ENCODE results near the gene PCDH15.

Gene PCDH15

GRCh38 chr10:54065106-54065505 lies 735.9 kb downstream of the PCDH15 start:
- Histone ChIP-seq H3K4me1 (ENCODE audit: control insufficient read depth in 1 of 2, insufficient read depth in 1 of 2, low read depth in 1 of 2, low read length in 1 of 2) (no peaks in the 10 kb centered on the region), H3K27me3 (no peaks in the 10 kb centered on the region), H3K9me3 (no peaks in the 10 kb centered on the region), H3K4me3 (ENCODE audit: low read depth in 1 of 2, low read length in 1 of 2) (no peak overlapping the region), H3K36me3 (no peaks in the 10 kb centered on the region), H3K27ac (no peak overlapping the region)
- no peak for TF ChIP-seq CTCF (IDR thresholded peaks at IDR 0.05)

DNA sequence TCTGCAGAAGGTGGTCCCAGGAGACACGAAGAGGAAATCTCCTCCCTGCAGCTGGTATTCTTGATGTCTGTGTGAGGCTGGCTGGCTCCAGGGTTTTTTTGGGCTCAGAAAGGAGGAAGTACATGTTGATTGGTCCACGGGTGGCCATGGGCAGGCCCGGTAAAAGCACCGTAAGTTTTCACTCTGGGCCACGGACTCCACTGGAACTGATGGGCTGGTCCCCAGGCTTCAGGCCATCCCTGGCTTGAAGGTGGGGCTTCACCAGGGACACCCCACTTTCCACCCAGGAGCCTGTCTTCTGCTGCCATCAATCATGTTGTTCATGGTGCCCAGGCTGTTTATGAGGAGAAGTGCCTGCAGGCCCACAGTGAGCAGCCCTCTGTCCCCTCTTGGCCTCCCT lies 736.8 kb downstream of the PCDH15 start:
- no peak for TF ChIP-seq CTCF (IDR thresholded peaks at IDR 0.05)
- H3K27me3 ChIP-seq: no peaks in the 10 kb centered on the region
- H3K4me1 ChIP-seq (ENCODE audit: control insufficient read depth in 1 of 2, insufficient read depth in 1 of 2, low read depth in 1 of 2, low read length in 1 of 2): no peaks in the 10 kb centered on the region
- H3K9me3 ChIP-seq: no peaks in the 10 kb centered on the region
- no peak overlapping the region for H3K27ac ChIP-seq
- H3K36me3 ChIP-seq: no peaks in the 10 kb centered on the region
- no peak overlapping the region for H3K4me3 ChIP-seq (ENCODE audit: low read depth in 1 of 2, low read length in 1 of 2)

- no peaks in the 10 kb centered on the region for H3K4me1 ChIP-seq (ENCODE audit: control insufficient read depth in 1 of 2, insufficient read depth in 1 of 2, low read depth in 1 of 2, low read length in 1 of 2)
- no peak overlapping the region for H3K4me3 ChIP-seq (ENCODE audit: low read depth in 1 of 2, low read length in 1 of 2)
- H3K9me3 ChIP-seq: no peaks in the 10 kb centered on the region
- H3K36me3 ChIP-seq: no peaks in the 10 kb centered on the region
- no peaks in the 10 kb centered on the region for H3K27me3 ChIP-seq
- no peak overlapping the region for H3K27ac ChIP-seq
- TF ChIP-seq CTCF (IDR thresholded peaks at IDR 0.05): no peak
Measured at GRCh38 chr10:54063514-54063913, 737.5 kb downstream of the PCDH15 start.

DNA sequence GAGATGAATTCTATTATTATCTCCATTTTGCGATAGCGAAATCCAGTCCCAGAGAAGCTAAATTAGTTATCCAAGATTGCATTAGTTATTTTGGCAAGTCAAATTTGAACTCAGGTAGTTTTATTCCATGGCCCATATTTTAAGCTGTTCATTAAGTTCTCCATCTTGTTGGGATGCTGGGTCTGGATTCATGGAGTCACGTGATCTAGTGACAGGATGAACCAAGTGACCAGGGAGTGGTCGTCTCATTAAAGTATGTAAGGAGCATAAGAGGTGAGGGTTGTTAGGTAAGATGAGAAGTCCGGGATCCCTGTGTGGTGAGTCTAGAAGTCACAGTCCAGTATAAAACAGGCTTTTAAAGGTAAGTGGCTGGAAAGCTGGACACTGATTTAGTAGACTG lies 740.5 kb downstream of the PCDH15 start:
- no peaks in the 10 kb centered on the region for H3K9me3 ChIP-seq
- no peak for TF ChIP-seq CTCF (IDR thresholded peaks at IDR 0.05)
- H3K27me3 ChIP-seq: no peaks in the 10 kb centered on the region
- H3K4me1 ChIP-seq (ENCODE audit: control insufficient read depth in 1 of 2, insufficient read depth in 1 of 2, low read depth in 1 of 2, low read length in 1 of 2): no peaks in the 10 kb centered on the region
- no peaks in the 10 kb centered on the region for H3K36me3 ChIP-seq
- no peak overlapping the region for H3K27ac ChIP-seq
- H3K4me3 ChIP-seq (ENCODE audit: low read depth in 1 of 2, low read length in 1 of 2): no peak overlapping the region

DNA sequence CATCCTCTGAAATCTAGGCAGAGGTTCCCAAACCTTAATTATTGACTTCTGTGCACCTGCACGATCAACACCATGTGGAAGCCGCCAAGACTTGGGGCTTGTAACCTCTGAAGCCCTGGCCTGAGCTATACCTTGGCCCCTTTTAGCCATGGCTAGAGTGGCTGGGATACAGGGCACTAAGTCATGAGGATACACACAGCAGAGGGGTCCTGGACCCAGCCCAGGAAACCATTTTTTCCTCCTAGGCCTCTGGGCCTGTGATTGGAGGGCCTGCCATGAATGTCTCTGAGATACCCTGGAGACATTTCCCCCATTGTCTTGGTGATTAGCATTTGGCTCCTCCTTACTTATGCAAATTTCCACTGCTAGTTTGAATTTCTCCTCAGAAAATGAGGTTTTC lies 743.7 kb downstream of the PCDH15 start:
- Histone ChIP-seq H3K36me3 (no peaks in the 10 kb centered on the region), H3K27ac (no peak overlapping the region), H3K27me3 (no peaks in the 10 kb centered on the region), H3K4me1 (ENCODE audit: control insufficient read depth in 1 of 2, insufficient read depth in 1 of 2, low read depth in 1 of 2, low read length in 1 of 2) (no peaks in the 10 kb centered on the region), H3K9me3 (no peaks in the 10 kb centered on the region), H3K4me3 (ENCODE audit: low read depth in 1 of 2, low read length in 1 of 2) (no peak overlapping the region)
- TF ChIP-seq CTCF (IDR thresholded peaks at IDR 0.05): no peak

DNA sequence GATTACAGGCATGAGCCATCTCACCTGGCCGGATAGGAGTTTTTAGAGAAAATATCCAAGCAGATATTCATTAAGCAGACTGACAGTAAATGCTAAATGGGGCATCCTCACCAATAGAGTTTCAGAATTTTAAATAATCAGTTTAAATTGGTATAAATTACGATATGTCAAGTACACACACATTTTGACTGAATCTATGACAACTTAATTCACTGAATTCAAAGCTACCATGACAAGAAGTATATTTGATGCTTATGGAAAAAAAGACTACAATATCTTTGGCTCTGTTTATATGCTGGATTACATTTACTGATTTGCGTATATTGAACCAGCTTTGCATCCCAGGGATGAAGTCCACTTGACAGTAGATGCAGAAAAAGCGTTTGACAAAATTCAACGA lies 774.7 kb downstream of the PCDH15 start:
- no peak for TF ChIP-seq CTCF (IDR thresholded peaks at IDR 0.05)
- no peak overlapping the region for H3K27ac ChIP-seq
- no peak overlapping the region for H3K4me3 ChIP-seq (ENCODE audit: low read depth in 1 of 2, low read length in 1 of 2)
- H3K4me1 ChIP-seq (ENCODE audit: control insufficient read depth in 1 of 2, insufficient read depth in 1 of 2, low read depth in 1 of 2, low read length in 1 of 2): no peaks in the 10 kb centered on the region
- no peaks in the 10 kb centered on the region for H3K27me3 ChIP-seq
- no peaks in the 10 kb centered on the region for H3K9me3 ChIP-seq
- H3K36me3 ChIP-seq: no peaks in the 10 kb centered on the region

Data from neutrophil (primary cell).